A549 (cell line): ENCODE measurements around the gene PPP2R2D.

Experiments used
- CBX8 ChIP-seq: fragments of 200-600 bp; sonication (generic); IDR thresholded peaks from 2 replicates; pipeline ENCODE4 v1.6.1; 2016
- CEBPB ChIP-seq, 2 experiments: fragments of >200 bp in 1 of 2; sonication (Bioruptor Twin) in 1 of 2; formaldehyde crosslinking in 1 of 2; IDR thresholded peaks; 2 replicates each; pipeline ENCODE4 v1.6.1; 2012 to 2016
- CHD4 ChIP-seq: fragments of 200-600 bp; sonication (generic); IDR thresholded peaks from 2 replicates; pipeline ENCODE4 v1.6.1; 2016; ENCODE audit warnings: antibody characterized with exemption, mild to moderate bottlenecking, borderline replicate concordance
- CTCF ChIP-seq: fragments of >200 bp; sonication (Bioruptor Twin); formaldehyde crosslinking; IDR thresholded peaks from 3 replicates; pipeline ENCODE4 v1.5.1; 2016
- FOSL2 ChIP-seq, 2 experiments: fragments of 450-650 bp in 1 of 2; fragments of >200 bp in 1 of 2; sonication (Bioruptor Twin) in 1 of 2; formaldehyde crosslinking; IDR thresholded peaks; 2 replicates each; pipeline versions ENCODE4 v1.5.0 to v1.6.1; 2016 to 2020; ENCODE audit warnings: mild to moderate bottlenecking in 1 of 2, moderate library complexity in 1 of 2
- NR3C1 ChIP-seq: fragments of >200 bp; sonication (Bioruptor Twin); formaldehyde crosslinking; IDR thresholded peaks from 3 replicates; pipeline ENCODE4 v1.6.1; 2017
- POLR2A ChIP-seq: IDR thresholded peaks from 2 replicates; pipeline ENCODE4 v1.6.1; 2012; ENCODE audit warnings: mild to moderate bottlenecking, low read length
- RAD21 ChIP-seq, 2 experiments: fragments of >200 bp in 1 of 2; sonication (Bioruptor Twin) in 1 of 2; formaldehyde crosslinking in 1 of 2; IDR thresholded peaks in 1 of 2; conservative IDR thresholded peaks in 1 of 2; 2 replicates in 1 of 2; 3 replicates in 1 of 2; pipeline ENCODE4 v1.6.1; 2012 to 2018; ENCODE audit warnings: inconsistent platforms in 1 of 2
- RCOR1 ChIP-seq: fragments of 150-350 bp; IDR thresholded peaks from 2 replicates; pipeline ENCODE4 v1.6.1; 2014; ENCODE audit warnings: antibody characterized with exemption, low read length, low read depth
- SMC3 ChIP-seq: fragments of >200 bp; sonication (Bioruptor Twin); formaldehyde crosslinking; IDR thresholded peaks from 3 replicates; pipeline ENCODE4 v1.6.1; 2018; ENCODE audit warnings: inconsistent platforms

DNA sequence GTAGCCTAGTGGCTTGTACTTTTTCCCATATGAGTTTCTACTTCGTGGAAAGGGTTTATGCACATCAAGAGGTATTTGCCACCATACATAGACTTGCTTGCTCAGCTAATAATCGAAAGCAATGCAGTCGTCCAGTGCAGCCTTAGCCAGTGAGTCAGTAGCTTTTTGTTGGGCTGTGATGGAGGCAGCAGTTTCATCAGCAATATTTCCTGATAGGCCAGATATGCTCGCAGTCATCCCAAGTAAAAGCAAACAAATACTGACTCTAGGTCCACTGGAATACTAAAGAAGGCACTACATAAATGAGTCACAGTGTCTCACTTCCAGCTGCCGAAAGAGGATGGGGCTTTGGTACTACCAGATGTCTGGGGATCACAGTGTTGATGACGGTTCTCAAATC, 83.0 kb downstream of the PPP2R2D start:
- no peak for TF ChIP-seq CTCF
- no peak for TF ChIP-seq POLR2A
- TF ChIP-seq CBX8 = no peak
- TF ChIP-seq RAD21 (conservative IDR thresholded peaks at IDR 0.05 in 1 of 2, IDR thresholded peaks at IDR 0.05 in 1 of 2) = no peak
- TF ChIP-seq NR3C1 = no peak
- TF ChIP-seq CHD4 = no peak
- no peak for TF ChIP-seq FOSL2 (IDR thresholded peaks at IDR 0.05)
- TF ChIP-seq FOSL2 (CRISPR knock-in tag; IDR thresholded peaks at IDR 0.05) = peak; percentile 44
- no peak for TF ChIP-seq CEBPB (IDR thresholded peaks at IDR 0.05)
- TF ChIP-seq RCOR1 = no peak
- no peak for TF ChIP-seq SMC3
